K562 (cell line): Measurements from ENCODE around the gene SLC9A7. TPM values are rescaled to one million over a fixed set of nuclear protein-coding genes. Genes with fewer than 3 reads are reported as not detected.

Experiments
- ATAC-seq: fragments of 200-7000 bp; cut with Tn5 transposase; 3 replicates; pipeline ENCODE4 v1.9.1; 2020; ENCODE audit warnings: moderate library complexity
- BruUV-seq: library from RNA; stranded (reverse); fragments of 400-500 nt; replicated peaks from 2 replicates; lab custom pipeline; 2021; lab: Mats Ljungman, UMichigan
- CTCF ChIA-PET: fragments of 300-600 bp; formaldehyde crosslinking; extraction: SDS; loops from one replicate; lab custom pipeline; 2021; ENCODE audit warnings: low intra/inter-chr PET ratio; lab: Yijun Ruan, JAX
- POLR2A ChIA-PET: fragments of 300-600, 350-650 bp; sonication (Branson Sonifier 250); formaldehyde crosslinking; extraction: SDS; loops from one replicate; lab custom pipeline; 2021; ENCODE audit warnings: antibody characterized with exemption, inconsistent platforms; lab: Yijun Ruan, JAX
- DNase-seq, 4 experiments: peaks; one replicate each; pipeline versions ENCODE4 v3.0.0 to v3.0.0-alpha.2; 2011 to 2018; ENCODE audit warnings: low spot score in 3 of 4, mixed read lengths in 3 of 4; ENCODE audit errors: extremely low read depth in 1 of 4
- FAIRE-seq: peaks from 2 replicates; lab custom pipeline; 2011; peaks lifted over from hg19 to GRCh38; lab: Jason Lieb, UNC
- H2AFZ ChIP-seq: 2 replicates; pipeline ENCODE4 v1.6.0; 2011; ENCODE audit warnings: low read depth, low read length, control low read depth, inconsistent platforms
- H3K27ac ChIP-seq: fragments of 200-600 bp; 3 replicates; pipeline ENCODE4 v1.8.0; 2011; ENCODE audit warnings: low read depth, mild to moderate bottlenecking, control low read depth, inconsistent platforms, low read length, moderate library complexity, mixed read lengths; ENCODE audit errors: extremely low read depth
- H3K27me3 ChIP-seq, 2 experiments: fragments of 300-600 bp in 1 of 2; 2 replicates in 1 of 2; 3 replicates in 1 of 2; pipeline versions ENCODE4 v1.6.0 to v1.8.0; 2011; ENCODE audit warnings: inconsistent platforms in 2 of 2, low read length in 2 of 2, mild to moderate bottlenecking in 1 of 2, mixed read lengths in 1 of 2, moderate library complexity in 1 of 2; ENCODE audit not compliant: control insufficient read depth in 2 of 2, insufficient read depth in 2 of 2
- H3K36me3 ChIP-seq: fragments of 300-600 bp; 3 replicates; pipeline ENCODE4 v1.8.0; 2011; ENCODE audit warnings: mild to moderate bottlenecking, low read length, inconsistent platforms; ENCODE audit not compliant: control insufficient read depth, insufficient read depth
- H3K4me1 ChIP-seq, 2 experiments: fragments of 200-600 bp in 1 of 2; replicated peaks in 1 of 2; 2 replicates in 1 of 2; 3 replicates in 1 of 2; pipeline versions ENCODE4 v1.5.1 to v1.8.0; 2011; ENCODE audit warnings: inconsistent platforms in 2 of 2, low read length in 2 of 2, mild to moderate bottlenecking in 1 of 2, mixed read lengths in 1 of 2, moderate library complexity in 1 of 2; ENCODE audit not compliant: control insufficient read depth in 2 of 2, insufficient read depth in 2 of 2
- H3K4me2 ChIP-seq: 2 replicates; pipeline ENCODE4 v1.6.1; 2011; ENCODE audit warnings: low read length, control low read depth, inconsistent platforms, mixed read lengths; ENCODE audit not compliant: insufficient read depth
- H3K4me3 ChIP-seq: fragments of 200-600 bp; sonication (generic), shearing (Covaris generic); 2 replicates; pipeline ENCODE4 v1.5.1; 2016; ENCODE audit warnings: control low read depth, inconsistent platforms
- H3K79me2 ChIP-seq: fragments of 200-600 bp; 3 replicates; pipeline ENCODE4 v1.8.0; 2011; ENCODE audit warnings: low read length, inconsistent platforms; ENCODE audit not compliant: control insufficient read depth, insufficient read depth
- H3K9ac ChIP-seq, 2 experiments: 2 replicates each; pipeline versions ENCODE4 v1.6.0 to v1.6.1; 2011; ENCODE audit warnings: low read depth in 2 of 2, low read length in 2 of 2, control low read depth in 1 of 2, inconsistent platforms in 1 of 2, mild to moderate bottlenecking in 1 of 2, mixed read lengths in 1 of 2; ENCODE audit not compliant: insufficient read depth in 1 of 2
- H3K9me1 ChIP-seq: one replicate; pipeline ENCODE4 v1.6.0; 2011; ENCODE audit warnings: inconsistent platforms, mild to moderate bottlenecking, low read length, moderate library complexity; ENCODE audit not compliant: control insufficient read depth, insufficient read depth
- H3K9me3 ChIP-seq: replicated peaks from 2 replicates; pipeline ENCODE4 v1.5.1; 2011; ENCODE audit warnings: low read depth, low read length, inconsistent platforms; ENCODE audit not compliant: control insufficient read depth, insufficient read depth
- H4K20me1 ChIP-seq: replicated peaks from 2 replicates; pipeline ENCODE4 v1.6.1; 2011; ENCODE audit warnings: low read length, inconsistent platforms, mixed read lengths; ENCODE audit not compliant: control insufficient read depth, insufficient read depth
- BRF1 ChIP-seq: IDR thresholded peaks from 3 replicates; pipeline ENCODE4 v1.6.1; 2011; ENCODE audit warnings: borderline replicate concordance, mild to moderate bottlenecking; ENCODE audit not compliant: insufficient read length; ENCODE audit errors: extremely low read depth
- CHD1 ChIP-seq: fragments of 200-600 bp; sonication (generic); IDR thresholded peaks from one replicate; pipeline ENCODE4 v1.6.1; 2012; ENCODE audit warnings: mild to moderate bottlenecking, moderate library complexity, low read length, inconsistent platforms
- KAT8 ChIP-seq: fragments of 450-650 bp; IDR thresholded peaks from 2 replicates; pipeline ENCODE4 v1.6.1; 2016; ENCODE audit warnings: low read depth, mild to moderate bottlenecking
- PRMT5 ChIP-seq: sonication (generic); formaldehyde crosslinking; IDR thresholded peaks from 2 replicates; pipeline ENCODE4 v1.5.0; 2020; ENCODE audit warnings: missing genetic modification reagents
- SAFB2 ChIP-seq: fragments of 200-400 bp; formaldehyde crosslinking; IDR thresholded peaks from 2 replicates; pipeline ENCODE4 v1.6.1; 2018; ENCODE audit warnings: borderline replicate concordance, low read length, low read depth, moderate library complexity; ENCODE audit not compliant: severe bottlenecking
- SMARCB1 ChIP-seq: IDR thresholded peaks from 2 replicates; pipeline ENCODE4 v1.6.1; 2011; ENCODE audit warnings: improper control_type of control experiment, low read depth; ENCODE audit not compliant: insufficient read length
- SP2 ChIP-seq: IDR thresholded peaks from 2 replicates; pipeline ENCODE4 v1.6.1; 2011; ENCODE audit warnings: mild to moderate bottlenecking, low read depth, low read length, moderate library complexity; ENCODE audit not compliant: poor library complexity, severe bottlenecking; ENCODE audit errors: extremely low read depth
- ZNF766 ChIP-seq: fragments of 200-800 bp; sonication (Bioruptor generic); conservative IDR thresholded peaks from 2 replicates; pipeline ENCODE4 v1.6.1; 2016; ENCODE audit warnings: missing genetic modification characterization, missing compliant biosample characterization
- WGBS: fragments of 100-300 bp; shearing (Covaris generic); methylation state at CpG from one replicate; pipeline ENCODE4 v1.1.6; 2016; ENCODE audit warnings: low coverage, mixed read lengths; ENCODE audit not compliant: insufficient coverage; ENCODE audit errors: missing lambda C conversion rate; 5-methylcytosine and 5-hydroxymethylcytosine counted together
- in situ Hi-C: fragments of 300-500 bp; cut with MboI; formaldehyde crosslinking; loops from 4 replicates; pipeline ENCODE4 v1.15.0; 2018; ENCODE audit warnings: inconsistent platforms, mixed read lengths
- intact Hi-C: fragments of 100-400 bp; cut with micrococcal nuclease; formaldehyde crosslinking; loops from 2 replicates; pipeline ENCODE4 v1.14.2; 2022
- polyA plus RNA-seq, 8 experiments: library from polyadenylated mRNA; depleted of rRNA in 4 of 8; stranded (reverse) in 5 of 8; unstranded in 3 of 8; fragments of >200 nt; fragmentation: Nextera tagmentation in 2 of 8; fragmentation: Illumina TruSeq in 1 of 8; extraction: Ambion mirVana in 2 of 8; extraction: Trizol in 1 of 8; gene quantifications; 2 replicates each; pipeline versions ENCODE4 v1.2.1 to v1.2.3, GENCODE V29; 2011 to 2014; ENCODE audit warnings: inconsistent platforms in 1 of 8, missing spikeins in 1 of 8
- total RNA-seq, 7 experiments: library from RNA; depleted of rRNA in 6 of 7; stranded (reverse); fragments of >200 nt in 6 of 7; fragmentation: Illumina TruSeq in 2 of 7; extraction: Trizol in 2 of 7; gene quantifications; 2 replicates each; pipeline versions ENCODE4 v1.2.1 to v1.2.3, GENCODE V29; 2011 to 2021; ENCODE audit warnings: low replicate concordance in 1 of 7
- TF ChIP-seq, protein P1 (sequence below): fragments of 250-450 bp; sonication (Bioruptor Pico); IDR thresholded peaks from 2 replicates; pipeline ENCODE4 v1.4.0; 2020
- TF ChIP-seq, protein P2 (sequence below): sonication (generic); IDR thresholded peaks from 2 replicates; pipeline ENCODE4 v1.6.1; 2016

The SLC9A7 gene
- total and polyA plus RNA-seq, 9 of the 15 experiments (the other 6 are each of a cell fraction or from before 2014, with no cell fraction given) = 0.04 to 0.13 (median 0.09) TPM; not detected in 5

DNA sequence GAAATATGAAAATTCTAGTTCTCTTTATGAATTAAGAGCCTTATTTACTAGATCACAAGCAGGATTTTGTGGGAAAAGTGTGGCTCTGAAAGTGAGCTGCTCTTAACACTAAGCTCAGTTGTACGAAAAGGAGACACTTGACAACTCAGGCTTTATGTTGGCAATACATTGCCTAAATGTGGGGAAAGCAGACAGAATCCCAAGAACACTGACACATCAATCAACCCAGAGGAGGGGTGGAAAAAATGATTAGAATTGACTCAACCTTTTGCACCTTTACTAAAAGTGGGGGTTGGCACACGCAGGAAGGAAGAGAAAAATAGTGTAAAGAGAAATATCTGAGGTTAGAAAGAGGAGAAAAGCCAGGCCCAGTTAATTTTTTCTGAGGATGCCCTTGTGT is 123.7 kb downstream of the SLC9A7 start:
- FAIRE-seq (no peak), DNase-seq (no peak), ATAC-seq (no peak)
- H3K9me3 ChIP-seq = no peaks in the 10 kb centered on the region
- no peaks in the 10 kb centered on the region for H3K4me1 ChIP-seq
- no peak overlapping the region for H3K9ac ChIP-seq
- H3K36me3 ChIP-seq = no peaks in the 10 kb centered on the region
- ChIA-PET POLR2A (no interaction called here), CTCF (no interaction called here)
- H3K79me2 ChIP-seq = no peaks in the 10 kb centered on the region
- no peak for TF ChIP-seq SAFB2
- TF ChIP-seq BRF1 = no peak
- TF ChIP-seq CHD1 = no peak
- no peak for TF ChIP-seq ZNF766 (CRISPR knock-in tag)
- TF ChIP-seq PRMT5 (CRISPR knock-in tag) = no peak
- no peak for TF ChIP-seq KAT8
- no peak for TF ChIP-seq SP2
- intact Hi-C loops (no loop called here), in situ Hi-C loops (no loop called here)
- WGBS = 6% methylated on average over 2 of the region's 2 CpGs
- no peak overlapping the region for H2AFZ ChIP-seq
- H3K27me3 ChIP-seq = no peaks in the 10 kb centered on the region
- no TSS peak for BruUV-seq
- H3K4me3 ChIP-seq = no peak overlapping the region
- no peaks in the 10 kb centered on the region for H4K20me1 ChIP-seq
- no peak overlapping the region for H3K27ac ChIP-seq
- H3K9me1 ChIP-seq = no peaks in the 10 kb centered on the region
- no peak overlapping the region for H3K4me2 ChIP-seq

DNA sequence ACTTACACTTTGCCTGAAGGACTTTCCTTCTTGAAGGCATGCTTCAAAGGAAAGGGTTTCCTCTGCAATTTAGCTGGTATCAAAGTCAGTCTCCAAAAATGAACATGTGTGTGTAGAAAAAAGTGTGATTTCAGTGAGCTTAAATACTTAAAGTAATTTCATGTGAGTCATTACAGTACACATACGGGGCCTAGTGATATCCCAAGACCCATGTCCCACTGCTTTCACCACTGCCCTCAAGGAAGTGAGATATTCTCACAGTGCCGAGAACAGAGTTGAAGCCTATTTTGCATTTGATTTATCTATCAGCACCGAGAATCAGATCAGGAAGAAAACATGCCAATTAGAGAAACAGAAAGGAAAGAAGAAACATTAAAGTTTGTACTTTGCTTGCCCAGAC is 124.3 kb downstream of the SLC9A7 start:
- Histone ChIP-seq H3K27me3 (no peaks in the 10 kb centered on the region), H3K27ac (no peak overlapping the region), H3K9me3 (no peaks in the 10 kb centered on the region), H2AFZ (no peak overlapping the region), H3K4me2 (no peak overlapping the region), H3K4me1 (no peaks in the 10 kb centered on the region), H3K4me3 (no peak overlapping the region), H3K9me1 (no peaks in the 10 kb centered on the region), H3K36me3 (no peaks in the 10 kb centered on the region), H3K9ac (no peak overlapping the region), H3K79me2 (no peaks in the 10 kb centered on the region), H4K20me1 (no peaks in the 10 kb centered on the region)
- ChIA-PET CTCF (no interaction called here), POLR2A (no interaction called here)
- ATAC-seq (no peak), FAIRE-seq (no peak), DNase-seq (no peak)
- in situ Hi-C loops (no loop called here), intact Hi-C loops (no loop called here)
- 4% methylated on average over 3 of the region's 3 CpGs for WGBS
- BruUV-seq = no TSS peak
- TF ChIP-seq SMARCB1 = no peak
- TF ChIP-seq, protein P1, sequence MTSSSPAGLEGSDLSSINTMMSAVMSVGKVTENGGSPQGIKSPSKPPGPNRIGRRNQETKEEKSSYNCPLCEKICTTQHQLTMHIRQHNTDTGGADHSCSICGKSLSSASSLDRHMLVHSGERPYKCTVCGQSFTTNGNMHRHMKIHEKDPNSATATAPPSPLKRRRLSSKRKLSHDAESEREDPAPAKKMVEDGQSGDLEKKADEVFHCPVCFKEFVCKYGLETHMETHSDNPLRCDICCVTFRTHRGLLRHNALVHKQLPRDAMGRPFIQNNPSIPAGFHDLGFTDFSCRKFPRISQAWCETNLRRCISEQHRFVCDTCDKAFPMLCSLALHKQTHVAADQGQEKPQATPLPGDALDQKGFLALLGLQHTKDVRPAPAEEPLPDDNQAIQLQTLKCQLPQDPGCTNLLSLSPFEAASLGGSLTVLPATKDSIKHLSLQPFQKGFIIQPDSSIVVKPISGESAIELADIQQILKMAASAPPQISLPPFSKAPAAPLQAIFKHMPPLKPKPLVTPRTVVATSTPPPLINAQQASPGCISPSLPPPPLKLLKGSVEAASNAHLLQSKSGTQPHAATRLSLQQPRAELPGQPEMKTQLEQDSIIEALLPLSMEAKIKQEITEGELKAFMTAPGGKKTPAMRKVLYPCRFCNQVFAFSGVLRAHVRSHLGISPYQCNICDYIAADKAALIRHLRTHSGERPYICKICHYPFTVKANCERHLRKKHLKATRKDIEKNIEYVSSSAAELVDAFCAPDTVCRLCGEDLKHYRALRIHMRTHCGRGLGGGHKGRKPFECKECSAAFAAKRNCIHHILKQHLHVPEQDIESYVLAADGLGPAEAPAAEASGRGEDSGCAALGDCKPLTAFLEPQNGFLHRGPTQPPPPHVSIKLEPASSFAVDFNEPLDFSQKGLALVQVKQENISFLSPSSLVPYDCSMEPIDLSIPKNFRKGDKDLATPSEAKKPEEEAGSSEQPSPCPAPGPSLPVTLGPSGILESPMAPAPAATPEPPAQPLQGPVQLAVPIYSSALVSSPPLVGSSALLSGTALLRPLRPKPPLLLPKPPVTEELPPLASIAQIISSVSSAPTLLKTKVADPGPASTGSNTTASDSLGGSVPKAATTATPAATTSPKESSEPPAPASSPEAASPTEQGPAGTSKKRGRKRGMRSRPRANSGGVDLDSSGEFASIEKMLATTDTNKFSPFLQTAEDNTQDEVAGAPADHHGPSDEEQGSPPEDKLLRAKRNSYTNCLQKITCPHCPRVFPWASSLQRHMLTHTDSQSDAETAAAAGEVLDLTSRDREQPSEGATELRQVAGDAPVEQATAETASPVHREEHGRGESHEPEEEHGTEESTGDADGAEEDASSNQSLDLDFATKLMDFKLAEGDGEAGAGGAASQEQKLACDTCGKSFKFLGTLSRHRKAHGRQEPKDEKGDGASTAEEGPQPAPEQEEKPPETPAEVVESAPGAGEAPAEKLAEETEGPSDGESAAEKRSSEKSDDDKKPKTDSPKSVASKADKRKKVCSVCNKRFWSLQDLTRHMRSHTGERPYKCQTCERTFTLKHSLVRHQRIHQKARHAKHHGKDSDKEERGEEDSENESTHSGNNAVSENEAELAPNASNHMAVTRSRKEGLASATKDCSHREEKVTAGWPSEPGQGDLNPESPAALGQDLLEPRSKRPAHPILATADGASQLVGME (CRISPR knock-in tag) = no peak
- TF ChIP-seq, protein P2, sequence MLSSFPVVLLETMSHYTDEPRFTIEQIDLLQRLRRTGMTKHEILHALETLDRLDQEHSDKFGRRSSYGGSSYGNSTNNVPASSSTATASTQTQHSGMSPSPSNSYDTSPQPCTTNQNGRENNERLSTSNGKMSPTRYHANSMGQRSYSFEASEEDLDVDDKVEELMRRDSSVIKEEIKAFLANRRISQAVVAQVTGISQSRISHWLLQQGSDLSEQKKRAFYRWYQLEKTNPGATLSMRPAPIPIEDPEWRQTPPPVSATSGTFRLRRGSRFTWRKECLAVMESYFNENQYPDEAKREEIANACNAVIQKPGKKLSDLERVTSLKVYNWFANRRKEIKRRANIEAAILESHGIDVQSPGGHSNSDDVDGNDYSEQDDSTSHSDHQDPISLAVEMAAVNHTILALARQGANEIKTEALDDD = no peak
